ENCODE measurements around the gene EIF5B. TPM values are rescaled to one million over a fixed set of nuclear protein-coding genes. Genes with fewer than 3 reads are reported as not detected.

Gene EIF5B
- total RNA-seq, 1 experiment from 2014 or later = 79.5 TPM

GRCh38 chr2:99410276-99410675 is 73.1 kb downstream of the EIF5B start:
- Histone ChIP-seq H3K4me1 (no peaks in the 10 kb centered on the region), H3K36me3 (ENCODE audit: control insufficient read depth, insufficient read depth, low read length) (peaks cover 5% of the 10 kb centered on the region), H3K4me3 (ENCODE audit: low read depth, low read length) (no peak overlapping the region), H3K27me3 (replicated peaks; ENCODE audit: control insufficient read depth, insufficient read depth, low read length) (no peaks in the 10 kb centered on the region), H3K9me3 (no peaks in the 10 kb centered on the region)
- intact Hi-C loops (cut with micrococcal nuclease; ENCODE audit: unreplicated experiment) = no loop called here
- Mint-ChIP-seq H3K9me3 (ENCODE audit: unreplicated experiment) (no peaks in the 10 kb centered on the region), H3K27me3 (ENCODE audit: insufficient read depth, unreplicated experiment) (no peaks in the 10 kb centered on the region), H3K4me1 (ENCODE audit: low read depth, unreplicated experiment) (no peaks in the 10 kb centered on the region), H3K36me3 (ENCODE audit: insufficient read depth, unreplicated experiment) (peaks cover 80% of the 10 kb centered on the region), H3K4me3 (ENCODE audit: unreplicated experiment) (no peak overlapping the region), H3K27ac (ENCODE audit: unreplicated experiment) (no peak overlapping the region)
- POLR2A ChIA-PET = no interaction called here
- DNase-seq = no peak
- CTCF ChIA-PET = no interaction called here
- TF ChIP-seq, protein P1, sequence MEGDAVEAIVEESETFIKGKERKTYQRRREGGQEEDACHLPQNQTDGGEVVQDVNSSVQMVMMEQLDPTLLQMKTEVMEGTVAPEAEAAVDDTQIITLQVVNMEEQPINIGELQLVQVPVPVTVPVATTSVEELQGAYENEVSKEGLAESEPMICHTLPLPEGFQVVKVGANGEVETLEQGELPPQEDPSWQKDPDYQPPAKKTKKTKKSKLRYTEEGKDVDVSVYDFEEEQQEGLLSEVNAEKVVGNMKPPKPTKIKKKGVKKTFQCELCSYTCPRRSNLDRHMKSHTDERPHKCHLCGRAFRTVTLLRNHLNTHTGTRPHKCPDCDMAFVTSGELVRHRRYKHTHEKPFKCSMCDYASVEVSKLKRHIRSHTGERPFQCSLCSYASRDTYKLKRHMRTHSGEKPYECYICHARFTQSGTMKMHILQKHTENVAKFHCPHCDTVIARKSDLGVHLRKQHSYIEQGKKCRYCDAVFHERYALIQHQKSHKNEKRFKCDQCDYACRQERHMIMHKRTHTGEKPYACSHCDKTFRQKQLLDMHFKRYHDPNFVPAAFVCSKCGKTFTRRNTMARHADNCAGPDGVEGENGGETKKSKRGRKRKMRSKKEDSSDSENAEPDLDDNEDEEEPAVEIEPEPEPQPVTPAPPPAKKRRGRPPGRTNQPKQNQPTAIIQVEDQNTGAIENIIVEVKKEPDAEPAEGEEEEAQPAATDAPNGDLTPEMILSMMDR (IDR thresholded peaks at IDR 0.05; ENCODE audit: insufficient read depth in 1 of 2, low read depth in 1 of 2, low read length in 1 of 2, severe bottlenecking in 1 of 2, unreplicated experiment in 1 of 2) = no peak
- no TSS peak for BruUV-seq (replicated peaks)

- no peaks in the 10 kb centered on the region for H3K27me3 Mint-ChIP-seq (ENCODE audit: insufficient read depth, unreplicated experiment)
- TF ChIP-seq, protein P1 (IDR thresholded peaks at IDR 0.05; ENCODE audit: insufficient read depth in 1 of 2, low read depth in 1 of 2, low read length in 1 of 2, severe bottlenecking in 1 of 2, unreplicated experiment in 1 of 2) = no peak
- no TSS peak for BruUV-seq (replicated peaks)
- Histone ChIP-seq H3K4me1 (no peaks in the 10 kb centered on the region), H3K9me3 (no peaks in the 10 kb centered on the region), H3K4me3 (ENCODE audit: low read depth, low read length) (no peak overlapping the region), H3K36me3 (ENCODE audit: control insufficient read depth, insufficient read depth, low read length) (peaks cover 5% of the 10 kb centered on the region), H3K27me3 (replicated peaks; ENCODE audit: control insufficient read depth, insufficient read depth, low read length) (no peaks in the 10 kb centered on the region)
- DNase-seq = no peak
- no peak overlapping the region for H3K4me3 Mint-ChIP-seq (ENCODE audit: unreplicated experiment)
- intact Hi-C loops (cut with micrococcal nuclease; ENCODE audit: unreplicated experiment) = no loop called here
- no peaks in the 10 kb centered on the region for H3K4me1 Mint-ChIP-seq (ENCODE audit: low read depth, unreplicated experiment)
- H3K27ac Mint-ChIP-seq (ENCODE audit: unreplicated experiment) = no peak overlapping the region
- ChIA-PET CTCF (no interaction called here), POLR2A (no interaction called here)
- H3K9me3 Mint-ChIP-seq (ENCODE audit: unreplicated experiment) = no peaks in the 10 kb centered on the region
- H3K36me3 Mint-ChIP-seq (ENCODE audit: insufficient read depth, unreplicated experiment) = peaks cover 85% of the 10 kb centered on the region
Observed at GRCh38 chr2:99414566-99414965, 77.4 kb downstream of the EIF5B start.

GRCh38 chr2:99417396-99417795 is 80.2 kb downstream of the EIF5B start:
- no peaks in the 10 kb centered on the region for H3K9me3 Mint-ChIP-seq (ENCODE audit: unreplicated experiment)
- no peaks in the 10 kb centered on the region for H3K27me3 Mint-ChIP-seq (ENCODE audit: insufficient read depth, unreplicated experiment)
- no peaks in the 10 kb centered on the region for H3K9me3 ChIP-seq
- no peak for DNase-seq
- no peak overlapping the region for H3K4me3 ChIP-seq (ENCODE audit: low read depth, low read length)
- ChIA-PET POLR2A (no interaction called here), CTCF (no interaction called here)
- intact Hi-C loops (cut with micrococcal nuclease; ENCODE audit: unreplicated experiment) = no loop called here
- no peaks in the 10 kb centered on the region for H3K27me3 ChIP-seq (replicated peaks; ENCODE audit: control insufficient read depth, insufficient read depth, low read length)
- no TSS peak for BruUV-seq (replicated peaks)
- peaks cover 5% of the 10 kb centered on the region for H3K36me3 ChIP-seq (ENCODE audit: control insufficient read depth, insufficient read depth, low read length)
- H3K4me3 Mint-ChIP-seq (ENCODE audit: unreplicated experiment) = no peak overlapping the region
- TF ChIP-seq, protein P1 (IDR thresholded peaks at IDR 0.05; ENCODE audit: insufficient read depth in 1 of 2, low read depth in 1 of 2, low read length in 1 of 2, severe bottlenecking in 1 of 2, unreplicated experiment in 1 of 2) = no peak
- peaks cover 72% of the 10 kb centered on the region for H3K36me3 Mint-ChIP-seq (ENCODE audit: insufficient read depth, unreplicated experiment)
- peaks cover 9% of the 10 kb centered on the region for H3K4me1 Mint-ChIP-seq (ENCODE audit: low read depth, unreplicated experiment)
- H3K27ac Mint-ChIP-seq (ENCODE audit: unreplicated experiment) = no peak overlapping the region
- H3K4me1 ChIP-seq = no peaks in the 10 kb centered on the region

All from Caco-2 (cell line).